ENCODE results near the gene PARVG. TPM values are rescaled to one million over a fixed set of nuclear protein-coding genes. Genes with fewer than 3 reads are reported as not detected.

The PARVG gene
- total and polyA plus RNA-seq, 9 of the 15 experiments (the other 6 are each of a cell fraction or from before 2014, with no cell fraction given) = 0.35 TPM; not detected in 8

- no peak overlapping the region for H3K27ac ChIP-seq (ENCODE audit: extremely low read depth, low read depth, low read length)
- DNase-seq (ENCODE audit: extremely low read depth in 1 of 4, low spot score in 3 of 4) = no peak
- ChIA-PET POLR2A (no interaction called here), CTCF (ENCODE audit: low intra/inter-chr PET ratio) (no interaction called here)
- H3K9ac ChIP-seq (ENCODE audit: insufficient read depth in 1 of 2, low read depth in 2 of 2, low read length in 2 of 2) = no peak overlapping the region
- in situ Hi-C loops (cut with MboI) = no loop called here
- H3K9me1 ChIP-seq (ENCODE audit: control insufficient read depth, insufficient read depth, low read length) = no peaks in the 10 kb centered on the region
- no peak overlapping the region for H2AFZ ChIP-seq (ENCODE audit: low read depth, low read length)
- H3K79me2 ChIP-seq (ENCODE audit: control insufficient read depth, insufficient read depth, low read length) = no peaks in the 10 kb centered on the region
- H3K4me1 ChIP-seq (replicated peaks in 1 of 2; ENCODE audit: control insufficient read depth in 2 of 2, insufficient read depth in 2 of 2, low read length in 2 of 2) = peaks cover 0 to 10% of the 10 kb centered on the region in 2 experiments; a peak in 2 of 5 replicates
- no peak for FAIRE-seq
- H4K20me1 ChIP-seq (replicated peaks; ENCODE audit: control insufficient read depth, insufficient read depth, low read length) = 0 out of 2 replicates have a peak, but pooled peaks cover 4% of the 10 kb centered on the region
- no peak overlapping the region for H3K4me2 ChIP-seq (ENCODE audit: insufficient read depth, low read length)
- H3K27me3 ChIP-seq (ENCODE audit: control insufficient read depth in 2 of 2, insufficient read depth in 2 of 2, low read length in 2 of 2) = peaks cover 6 to 27% of the 10 kb centered on the region in 2 experiments; a peak in 4 of 5 replicates
- intact Hi-C loops (cut with micrococcal nuclease) = no loop called here
- H3K36me3 ChIP-seq (ENCODE audit: control insufficient read depth, insufficient read depth, low read length) = no peaks in the 10 kb centered on the region
- BruUV-seq (replicated peaks) = no TSS peak
- no peaks in the 10 kb centered on the region for H3K9me3 ChIP-seq (replicated peaks; ENCODE audit: control insufficient read depth, insufficient read depth, low read depth, low read length)
- H3K4me3 ChIP-seq = no peak overlapping the region
- no peak for ATAC-seq
- TF ChIP-seq BHLHE40 (IDR thresholded peaks at IDR 0.05; ENCODE audit: low read length) = no peak
- WGBS (ENCODE audit: insufficient coverage, low coverage, missing lambda C conversion rate) = 0% methylated on average over 1 of the region's 12 CpGs
Measured at GRCh38 chr22:44187652-44188230, 7.0 kb downstream of the PARVG start.

GRCh38 chr22:44188316-44188715 is 7.6 kb downstream of the PARVG start:
- no peak overlapping the region for H2AFZ ChIP-seq (ENCODE audit: low read depth, low read length)
- H3K9me3 ChIP-seq (replicated peaks; ENCODE audit: control insufficient read depth, insufficient read depth, low read depth, low read length) = no peaks in the 10 kb centered on the region
- no peaks in the 10 kb centered on the region for H3K36me3 ChIP-seq (ENCODE audit: control insufficient read depth, insufficient read depth, low read length)
- peaks cover 0 to 13% of the 10 kb centered on the region in 2 experiments; a peak in 2 of 5 replicates for H3K4me1 ChIP-seq (replicated peaks in 1 of 2; ENCODE audit: control insufficient read depth in 2 of 2, insufficient read depth in 2 of 2, low read length in 2 of 2)
- no peak overlapping the region for H3K4me2 ChIP-seq (ENCODE audit: insufficient read depth, low read length)
- no peak overlapping the region for H3K9ac ChIP-seq (ENCODE audit: insufficient read depth in 1 of 2, low read depth in 2 of 2, low read length in 2 of 2)
- H3K27ac ChIP-seq (ENCODE audit: extremely low read depth, low read depth, low read length) = no peak overlapping the region
- H4K20me1 ChIP-seq (replicated peaks; ENCODE audit: control insufficient read depth, insufficient read depth, low read length) = 0 out of 2 replicates have a peak, but pooled peaks cover 3% of the 10 kb centered on the region
- no TSS peak for BruUV-seq (replicated peaks)
- intact Hi-C loops (cut with micrococcal nuclease) = no loop called here
- H3K4me3 ChIP-seq = no peak overlapping the region
- ChIA-PET CTCF (ENCODE audit: low intra/inter-chr PET ratio) (no interaction called here), POLR2A (interaction anchor here (0.6 kb wide), 2 partner anchors 8 to 359 kb away, joined by 4 to 6 read pairs; no protein-coding TSS in a partner anchor)
- H3K9me1 ChIP-seq (ENCODE audit: control insufficient read depth, insufficient read depth, low read length) = no peaks in the 10 kb centered on the region
- DNase-seq (ENCODE audit: extremely low read depth in 1 of 4, low spot score in 3 of 4) = no peak
- TF ChIP-seq MTA2 (IDR thresholded peaks at IDR 0.05; ENCODE audit: low read depth) (no peak), FOSL1 (tag; conservative IDR thresholded peaks at IDR 0.05) (no peak)
- 0% methylated on average over 5 of the region's 8 CpGs for WGBS (ENCODE audit: insufficient coverage, low coverage, missing lambda C conversion rate)
- H3K27me3 ChIP-seq (ENCODE audit: control insufficient read depth in 2 of 2, insufficient read depth in 2 of 2, low read length in 2 of 2) = peaks cover 6 to 23% of the 10 kb centered on the region in 2 experiments; a peak in 4 of 5 replicates
- ATAC-seq = no peak
- no peaks in the 10 kb centered on the region for H3K79me2 ChIP-seq (ENCODE audit: control insufficient read depth, insufficient read depth, low read length)
- in situ Hi-C loops (cut with MboI) = no loop called here
- FAIRE-seq = no peak

Measured in K562 (cell line).